K562 (cell line): ENCODE measurements around the gene METTL24. TPM values are rescaled to one million over a fixed set of nuclear protein-coding genes. Genes with fewer than 3 reads are reported as not detected.

Experiments used
- ATAC-seq: fragments of 200-7000 bp; cut with Tn5 transposase; 3 replicates; pipeline ENCODE4 v1.9.1; 2020; ENCODE audit warnings: moderate library complexity
- BruUV-seq: library from RNA; stranded (reverse); fragments of 400-500 nt; replicated peaks from 2 replicates; lab custom pipeline; 2021; lab: Mats Ljungman, UMichigan
- CTCF ChIA-PET: fragments of 300-600 bp; formaldehyde crosslinking; extraction: SDS; loops from one replicate; lab custom pipeline; 2021; ENCODE audit warnings: low intra/inter-chr PET ratio; lab: Yijun Ruan, JAX
- POLR2A ChIA-PET: fragments of 300-600, 350-650 bp; sonication (Branson Sonifier 250); formaldehyde crosslinking; extraction: SDS; loops from one replicate; lab custom pipeline; 2021; ENCODE audit warnings: antibody characterized with exemption, inconsistent platforms; lab: Yijun Ruan, JAX
- DNase-seq, 4 experiments: peaks; one replicate each; pipeline versions ENCODE4 v3.0.0 to v3.0.0-alpha.2; 2011 to 2018; ENCODE audit warnings: low spot score in 3 of 4, mixed read lengths in 3 of 4; ENCODE audit errors: extremely low read depth in 1 of 4
- FAIRE-seq: peaks from 2 replicates; lab custom pipeline; 2011; peaks lifted over from hg19 to GRCh38; lab: Jason Lieb, UNC
- H2AFZ ChIP-seq: 2 replicates; pipeline ENCODE4 v1.6.0; 2011; ENCODE audit warnings: low read depth, low read length, control low read depth, inconsistent platforms
- H3K27ac ChIP-seq: fragments of 200-600 bp; 3 replicates; pipeline ENCODE4 v1.8.0; 2011; ENCODE audit warnings: low read depth, mild to moderate bottlenecking, control low read depth, inconsistent platforms, low read length, moderate library complexity, mixed read lengths; ENCODE audit errors: extremely low read depth
- H3K27me3 ChIP-seq, 2 experiments: fragments of 300-600 bp in 1 of 2; 2 replicates in 1 of 2; 3 replicates in 1 of 2; pipeline versions ENCODE4 v1.6.0 to v1.8.0; 2011; ENCODE audit warnings: inconsistent platforms in 2 of 2, low read length in 2 of 2, mild to moderate bottlenecking in 1 of 2, mixed read lengths in 1 of 2, moderate library complexity in 1 of 2; ENCODE audit not compliant: control insufficient read depth in 2 of 2, insufficient read depth in 2 of 2
- H3K36me3 ChIP-seq: fragments of 300-600 bp; 3 replicates; pipeline ENCODE4 v1.8.0; 2011; ENCODE audit warnings: mild to moderate bottlenecking, low read length, inconsistent platforms; ENCODE audit not compliant: control insufficient read depth, insufficient read depth
- H3K4me1 ChIP-seq, 2 experiments: fragments of 200-600 bp in 1 of 2; replicated peaks in 1 of 2; 2 replicates in 1 of 2; 3 replicates in 1 of 2; pipeline versions ENCODE4 v1.5.1 to v1.8.0; 2011; ENCODE audit warnings: inconsistent platforms in 2 of 2, low read length in 2 of 2, mild to moderate bottlenecking in 1 of 2, mixed read lengths in 1 of 2, moderate library complexity in 1 of 2; ENCODE audit not compliant: control insufficient read depth in 2 of 2, insufficient read depth in 2 of 2
- H3K4me2 ChIP-seq: 2 replicates; pipeline ENCODE4 v1.6.1; 2011; ENCODE audit warnings: low read length, control low read depth, inconsistent platforms, mixed read lengths; ENCODE audit not compliant: insufficient read depth
- H3K4me3 ChIP-seq: fragments of 200-600 bp; sonication (generic), shearing (Covaris generic); 2 replicates; pipeline ENCODE4 v1.5.1; 2016; ENCODE audit warnings: control low read depth, inconsistent platforms
- H3K79me2 ChIP-seq: fragments of 200-600 bp; 3 replicates; pipeline ENCODE4 v1.8.0; 2011; ENCODE audit warnings: low read length, inconsistent platforms; ENCODE audit not compliant: control insufficient read depth, insufficient read depth
- H3K9ac ChIP-seq, 2 experiments: 2 replicates each; pipeline versions ENCODE4 v1.6.0 to v1.6.1; 2011; ENCODE audit warnings: low read depth in 2 of 2, low read length in 2 of 2, control low read depth in 1 of 2, inconsistent platforms in 1 of 2, mild to moderate bottlenecking in 1 of 2, mixed read lengths in 1 of 2; ENCODE audit not compliant: insufficient read depth in 1 of 2
- H3K9me1 ChIP-seq: one replicate; pipeline ENCODE4 v1.6.0; 2011; ENCODE audit warnings: inconsistent platforms, mild to moderate bottlenecking, low read length, moderate library complexity; ENCODE audit not compliant: control insufficient read depth, insufficient read depth
- H3K9me3 ChIP-seq: replicated peaks from 2 replicates; pipeline ENCODE4 v1.5.1; 2011; ENCODE audit warnings: low read depth, low read length, inconsistent platforms; ENCODE audit not compliant: control insufficient read depth, insufficient read depth
- H4K20me1 ChIP-seq: replicated peaks from 2 replicates; pipeline ENCODE4 v1.6.1; 2011; ENCODE audit warnings: low read length, inconsistent platforms, mixed read lengths; ENCODE audit not compliant: control insufficient read depth, insufficient read depth
- ARID2 ChIP-seq: fragments of 450-650 bp; IDR thresholded peaks from 2 replicates; pipeline ENCODE4 v1.6.1; 2017; ENCODE audit warnings: antibody characterized with exemption, mild to moderate bottlenecking
- ASH1L ChIP-seq: fragments of 450-650 bp; IDR thresholded peaks from 2 replicates; pipeline ENCODE4 v1.6.1; 2018; ENCODE audit warnings: borderline replicate concordance, mild to moderate bottlenecking, low read depth; ENCODE audit not compliant: partially characterized antibody
- CHD7 ChIP-seq: fragments of 200-600 bp; sonication (generic); IDR thresholded peaks from one replicate; pipeline ENCODE4 v1.6.1; 2012; ENCODE audit warnings: mild to moderate bottlenecking, low read depth, low read length, inconsistent platforms
- CREB5 ChIP-seq: fragments of 250-450 bp; sonication (Bioruptor Pico); IDR thresholded peaks from 2 replicates; pipeline ENCODE4 v1.5.0; 2020; ENCODE audit warnings: mild to moderate bottlenecking
- NEUROD1 ChIP-seq: fragments of 150-350 bp; IDR thresholded peaks from 2 replicates; pipeline ENCODE4 v1.6.1; 2014; ENCODE audit warnings: borderline replicate concordance, low read length, low read depth; ENCODE audit not compliant: partially characterized antibody
- SLC30A9 ChIP-seq: fragments of 250-450 bp; sonication (Bioruptor Pico); IDR thresholded peaks from 2 replicates; pipeline ENCODE4 v1.8.0; 2022; ENCODE audit warnings: mild to moderate bottlenecking, moderate library complexity
- ZNF197 ChIP-seq: fragments of 200-800 bp; sonication (Bioruptor generic); IDR thresholded peaks from 2 replicates; pipeline ENCODE4 v1.6.1; 2016; ENCODE audit warnings: low read depth, missing genetic modification characterization, missing compliant biosample characterization
- ZNF408 ChIP-seq: fragments of 250-450 bp; sonication (Bioruptor Pico); IDR thresholded peaks from 2 replicates; pipeline ENCODE4 v1.4.0; 2020; ENCODE audit warnings: low read depth, mild to moderate bottlenecking, moderate library complexity
- ZNF644 ChIP-seq: fragments of 200-800 bp; sonication (Bioruptor generic); IDR thresholded peaks from 2 replicates; pipeline ENCODE4 v1.6.1; 2016; ENCODE audit warnings: low read depth, missing genetic modification characterization, missing compliant biosample characterization
- WGBS: fragments of 100-300 bp; shearing (Covaris generic); methylation state at CpG from one replicate; pipeline ENCODE4 v1.1.6; 2016; ENCODE audit warnings: low coverage, mixed read lengths; ENCODE audit not compliant: insufficient coverage; ENCODE audit errors: missing lambda C conversion rate; 5-methylcytosine and 5-hydroxymethylcytosine counted together
- in situ Hi-C: fragments of 300-500 bp; cut with MboI; formaldehyde crosslinking; loops from 4 replicates; pipeline ENCODE4 v1.15.0; 2018; ENCODE audit warnings: inconsistent platforms, mixed read lengths
- intact Hi-C: fragments of 100-400 bp; cut with micrococcal nuclease; formaldehyde crosslinking; loops from 2 replicates; pipeline ENCODE4 v1.14.2; 2022
- polyA plus RNA-seq, 8 experiments: library from polyadenylated mRNA; depleted of rRNA in 4 of 8; stranded (reverse) in 5 of 8; unstranded in 3 of 8; fragments of >200 nt; fragmentation: Nextera tagmentation in 2 of 8; fragmentation: Illumina TruSeq in 1 of 8; extraction: Ambion mirVana in 2 of 8; extraction: Trizol in 1 of 8; gene quantifications; 2 replicates each; pipeline versions ENCODE4 v1.2.1 to v1.2.3, GENCODE V29; 2011 to 2014; ENCODE audit warnings: inconsistent platforms in 1 of 8, missing spikeins in 1 of 8
- total RNA-seq, 7 experiments: library from RNA; depleted of rRNA in 6 of 7; stranded (reverse); fragments of >200 nt in 6 of 7; fragmentation: Illumina TruSeq in 2 of 7; extraction: Trizol in 2 of 7; gene quantifications; 2 replicates each; pipeline versions ENCODE4 v1.2.1 to v1.2.3, GENCODE V29; 2011 to 2021; ENCODE audit warnings: low replicate concordance in 1 of 7

Gene METTL24
- total and polyA plus RNA-seq, 9 of the 15 experiments (the other 6 are each of a cell fraction or from before 2014, with no cell fraction given), result not detected

GRCh38 chr6:110351986-110352385 lies 6.2 kb downstream of the METTL24 start:
- no peaks in the 10 kb centered on the region for H3K79me2 ChIP-seq
- FAIRE-seq (no peak), DNase-seq (no peak), ATAC-seq (no peak)
- H3K4me1 ChIP-seq, result no peaks in the 10 kb centered on the region; a peak in 1 of 5 replicates
- no peaks in the 10 kb centered on the region for H3K36me3 ChIP-seq
- no peak overlapping the region for H3K4me3 ChIP-seq
- H2AFZ ChIP-seq, result no peak overlapping the region
- peaks cover 13 to 25% of the 10 kb centered on the region in 2 experiments for H3K27me3 ChIP-seq
- H3K9ac ChIP-seq, result no peak overlapping the region
- no peaks in the 10 kb centered on the region for H3K9me3 ChIP-seq
- BruUV-seq, result no TSS peak
- 0% methylated on average over 4 of the region's 4 CpGs for WGBS
- H3K4me2 ChIP-seq, result no peak overlapping the region
- H4K20me1 ChIP-seq, result no peaks in the 10 kb centered on the region
- H3K9me1 ChIP-seq, result no peaks in the 10 kb centered on the region
- no peak overlapping the region for H3K27ac ChIP-seq
- in situ Hi-C loops (no loop called here), intact Hi-C loops (no loop called here)
- ChIA-PET POLR2A (no interaction called here), CTCF (no interaction called here)
- TF ChIP-seq ZNF408 (no peak), ASH1L (no peak), CREB5 (CRISPR knock-in tag) (no peak), ARID2 (no peak), CHD7 (no peak), ZNF644 (tag) (no peak), SLC30A9 (CRISPR knock-in tag) (no peak), ZNF197 (CRISPR knock-in tag) (no peak), NEUROD1 (no peak)
